Tibial nerve (tissue), 3 donors: Measurements from ENCODE around the gene CFAP57.

Source experiments
- CTCF ChIP-seq, 5 experiments: fragments of 200-600 bp in 3 of 5; fragments of 450-650 bp in 2 of 5; sonication (generic) in 3 of 5; IDR thresholded peaks; one replicate each; pipeline ENCODE4 v1.5.1; 2016 to 2019; ENCODE audit warnings: antibody characterized with exemption in 5 of 5, mild to moderate bottlenecking in 3 of 5, moderate library complexity in 2 of 5
- POLR2A ChIP-seq, 2 donors: fragments of 450-650 bp; IDR thresholded peaks; one replicate each; pipeline ENCODE4 v1.6.1; 2017; ENCODE audit warnings: antibody characterized with exemption in 2 of 2, mild to moderate bottlenecking in 2 of 2, moderate library complexity in 2 of 2

GRCh38 chr1:43292216-43292615 lies 120.1 kb downstream of the CFAP57 start:
- no peak for TF ChIP-seq CTCF (IDR thresholded peaks at IDR 0.05)
- TF ChIP-seq POLR2A (IDR thresholded peaks at IDR 0.05) = no peak
